Stimulated activated CD8-positive, alpha-beta memory T cell treated with anti-CD3 and anti-CD28 coated beads, Interleukin-4, amount 100 ng/mL, for 1 hour (primary cell): Measurements from ENCODE around the gene MTHFD2.
"Not testable (repeated sequence)": the region's sequence is repeated elsewhere in the genome, so short reads cannot be mapped to it uniquely, and the experiment has no call there.

Experiments used
- DNase-seq, 2 donors: peaks; one replicate each; pipeline ENCODE4 v3.0.0-alpha.2; 2020; ENCODE audit warnings: low read depth in 2 of 2, low spot score in 1 of 2

MTHFD2 gene

DNA sequence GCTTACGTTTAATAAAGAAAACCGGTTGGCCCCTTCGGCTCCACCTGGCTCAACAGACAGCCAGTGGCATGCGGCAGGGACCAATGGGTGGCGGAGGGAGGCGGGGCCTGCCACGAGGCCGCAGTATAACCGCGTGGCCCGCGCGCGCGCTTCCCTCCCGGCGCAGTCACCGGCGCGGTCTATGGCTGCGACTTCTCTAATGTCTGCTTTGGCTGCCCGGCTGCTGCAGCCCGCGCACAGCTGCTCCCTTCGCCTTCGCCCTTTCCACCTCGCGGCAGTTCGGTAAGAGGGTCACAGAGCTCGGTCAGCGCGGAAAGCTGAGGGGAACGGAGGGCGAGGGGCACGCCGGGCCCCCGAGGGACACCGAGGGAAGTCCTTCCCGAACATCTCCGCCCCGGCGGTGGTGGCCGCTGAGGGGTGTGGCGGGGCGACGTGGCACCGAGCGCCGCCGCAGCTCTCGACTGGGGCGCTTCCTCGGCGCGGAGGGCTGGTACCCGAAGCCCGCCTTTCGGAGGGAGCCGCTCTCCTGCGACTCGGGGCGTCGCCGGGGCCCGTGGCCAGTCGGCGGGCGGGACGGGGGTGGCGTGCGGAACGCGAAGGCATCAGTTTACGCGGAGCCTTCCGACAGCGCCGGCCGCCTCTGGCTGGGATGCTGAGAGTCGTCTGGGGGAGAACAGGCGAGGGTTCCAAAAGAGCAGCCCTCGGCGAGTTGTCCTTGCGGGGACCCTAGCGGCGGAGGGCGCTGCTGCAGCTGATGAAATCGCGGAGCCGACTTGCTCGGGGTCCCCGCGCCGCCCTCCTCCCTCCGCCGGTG, at the start of gene MTHFD2:
MTHFD2 (plus strand) TSS at position 155 of the 814 bp plus-strand sequence; CDS start at position 182, 27 bp downstream.
- DNase-seq: peak; percentile 73 to 79

DNA sequence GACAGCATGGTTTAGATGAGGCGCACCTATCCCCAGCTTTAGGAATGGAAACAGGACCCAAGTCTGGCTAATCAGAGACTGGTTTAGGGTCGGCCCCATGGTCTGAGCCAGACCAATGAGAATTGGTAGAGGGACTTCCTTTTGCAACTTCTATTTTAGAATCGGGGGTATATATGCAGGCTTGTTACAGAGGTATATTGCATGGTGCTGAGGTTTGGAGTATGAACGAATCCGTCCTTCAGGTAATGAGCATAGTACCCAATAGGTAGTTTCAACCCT, 49.2 kb upstream of the MTHFD2 start:
- no peak for DNase-seq

- DNase-seq: no peak
Observed at GRCh38 chr2:74149570-74150319, 48.7 kb upstream of the MTHFD2 start.

DNA sequence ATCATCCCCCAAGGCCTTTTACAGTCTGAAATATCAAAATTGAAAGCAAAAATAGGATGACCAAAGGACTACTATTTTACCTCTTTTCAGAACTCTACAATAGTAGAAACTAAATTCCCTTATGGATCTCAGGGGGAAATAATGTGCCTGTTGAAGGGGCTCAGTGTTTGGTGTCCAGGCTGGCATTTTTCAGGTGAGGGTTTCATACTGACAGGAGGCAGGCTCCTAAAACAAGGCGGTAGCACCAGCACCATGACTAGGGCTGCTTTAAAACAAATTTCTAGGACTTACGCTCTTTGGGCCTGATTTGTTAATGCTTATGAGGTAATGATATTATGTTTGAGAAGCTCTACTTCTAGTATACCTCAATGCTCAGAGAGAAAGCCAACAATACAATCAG, 45.5 kb upstream of the MTHFD2 start:
- DNase-seq: no peak

DNA sequence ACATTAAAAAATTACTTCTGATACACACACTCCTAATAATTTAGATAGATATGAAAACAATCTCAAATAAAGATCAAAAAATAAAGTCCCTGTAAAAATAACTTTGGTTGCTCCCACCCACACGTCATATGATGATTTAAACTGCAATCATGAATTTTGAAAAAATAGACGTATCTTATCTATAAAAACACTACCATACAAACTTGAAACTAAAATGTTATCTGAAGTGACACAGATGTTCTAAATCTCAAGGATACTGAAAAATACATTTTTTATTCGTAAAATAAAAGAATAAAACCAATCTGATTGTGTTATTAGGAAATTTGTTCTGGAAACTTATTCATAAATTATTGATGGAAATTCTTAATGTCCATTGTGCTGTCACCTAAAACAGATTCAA, 42.6 kb upstream of the MTHFD2 start:
- DNase-seq: no peak

- DNase-seq: no peak
Observed at GRCh38 chr2:74162951-74163350, 35.5 kb upstream of the MTHFD2 start.

DNA sequence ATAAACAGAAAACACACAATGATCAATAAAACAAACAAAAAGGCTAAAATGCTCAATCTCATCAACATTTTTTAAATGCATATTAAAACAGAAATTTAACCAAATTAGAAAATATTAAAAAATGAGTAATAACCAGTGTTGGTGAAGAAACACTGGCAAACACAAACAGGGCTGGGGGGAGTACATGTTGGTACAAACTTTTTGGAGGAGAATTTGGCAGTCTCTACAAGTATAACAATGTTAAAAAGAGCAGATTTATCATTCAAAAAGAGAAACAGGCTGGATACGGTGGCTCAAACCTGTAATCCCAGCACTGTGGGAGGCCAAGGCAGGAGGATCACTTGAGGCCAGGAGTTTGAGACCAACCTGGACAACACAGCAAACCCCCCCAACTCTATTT, 33.7 kb upstream of the MTHFD2 start:
- no peak for DNase-seq

DNA sequence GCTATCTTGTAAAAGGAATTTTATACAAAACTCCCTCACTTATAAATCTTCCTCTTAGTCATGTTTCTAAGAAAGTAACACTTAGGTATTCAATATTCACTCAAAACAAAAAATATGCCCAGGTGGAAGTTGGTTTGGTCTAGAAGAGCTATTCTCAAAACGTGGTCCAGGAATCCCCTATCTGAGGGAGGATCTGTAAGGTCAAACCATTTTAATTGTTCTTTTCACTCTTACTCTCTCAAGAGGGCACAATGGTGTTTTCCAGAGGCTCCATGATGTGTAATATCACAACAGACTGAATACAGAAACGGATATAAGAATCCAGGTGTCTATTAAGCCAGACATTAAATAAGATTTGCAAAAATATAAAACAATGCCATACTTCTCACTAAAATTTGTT, 29.7 kb upstream of the MTHFD2 start:
- DNase-seq: no peak

- no peak for DNase-seq
Observed at GRCh38 chr2:74174909-74175308, 23.5 kb upstream of the MTHFD2 start.

DNA sequence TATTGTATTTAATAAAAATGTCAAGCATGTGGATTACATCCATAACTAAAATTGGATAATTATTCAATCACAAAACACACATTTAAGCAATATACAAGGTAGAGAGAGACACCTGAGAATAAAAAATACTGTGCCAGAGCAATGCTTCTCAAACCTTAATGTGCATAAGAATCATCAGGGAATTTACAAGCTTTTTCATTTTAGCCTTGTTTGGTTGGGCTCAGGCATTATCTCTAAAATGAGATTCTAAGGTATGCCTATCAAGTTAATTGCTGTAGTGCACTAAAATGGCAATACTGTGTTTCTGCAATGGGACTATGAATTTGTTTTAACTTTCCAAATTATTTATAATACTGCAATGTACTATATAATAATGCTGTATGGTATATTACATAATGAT, 20.7 kb upstream of the MTHFD2 start:
- DNase-seq: no peak

- peak; percentile 92 to 93 for DNase-seq
Observed at GRCh38 chr2:74178211-74179062, 20.0 kb upstream of the MTHFD2 start, which contains the start of gene MOB1A. Gene MOB1A, minus strand, starts transcription at chr2:74178879. Its CDS starts 205 bp downstream, at chr2:74178674.

DNA sequence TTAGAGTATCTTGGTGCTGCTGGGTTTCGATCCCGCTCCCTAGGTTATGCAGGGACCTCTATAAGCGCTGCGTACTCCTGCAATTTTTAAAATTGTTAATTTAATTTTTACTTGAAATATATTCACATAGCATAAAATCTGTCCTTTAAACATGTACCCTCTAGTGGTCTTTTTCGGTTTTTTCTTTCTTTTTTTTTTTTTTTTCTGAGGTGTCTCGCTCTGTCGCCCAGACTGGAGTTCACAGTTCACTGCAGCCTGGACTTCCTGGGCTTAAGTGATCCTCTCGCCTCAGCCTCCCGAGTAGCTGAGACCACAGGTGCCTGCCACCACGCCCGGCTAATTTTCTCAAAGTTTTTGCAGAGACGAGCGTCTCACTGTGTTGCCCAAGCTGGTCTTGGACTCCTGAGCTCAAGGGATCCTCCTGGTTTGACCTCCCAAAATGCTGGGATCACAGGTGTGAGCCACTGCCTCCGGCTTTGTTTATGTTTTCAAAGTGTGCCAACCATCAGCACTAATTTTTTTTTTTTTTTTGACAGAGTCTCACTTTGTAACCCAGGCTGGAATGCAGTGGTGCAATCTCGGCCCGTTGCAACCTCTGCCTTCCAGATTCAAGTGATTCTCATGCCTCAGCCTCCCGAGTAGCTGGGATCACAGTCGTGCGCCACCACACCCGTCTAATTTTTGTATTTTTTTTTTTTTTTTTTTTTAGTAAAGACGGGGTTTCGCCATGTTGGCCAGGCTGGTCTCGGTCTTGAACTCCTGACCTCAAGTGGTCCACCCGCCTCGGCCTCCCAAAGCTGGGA, 19.2 kb upstream of the MTHFD2 start:
- no peak for DNase-seq

DNA sequence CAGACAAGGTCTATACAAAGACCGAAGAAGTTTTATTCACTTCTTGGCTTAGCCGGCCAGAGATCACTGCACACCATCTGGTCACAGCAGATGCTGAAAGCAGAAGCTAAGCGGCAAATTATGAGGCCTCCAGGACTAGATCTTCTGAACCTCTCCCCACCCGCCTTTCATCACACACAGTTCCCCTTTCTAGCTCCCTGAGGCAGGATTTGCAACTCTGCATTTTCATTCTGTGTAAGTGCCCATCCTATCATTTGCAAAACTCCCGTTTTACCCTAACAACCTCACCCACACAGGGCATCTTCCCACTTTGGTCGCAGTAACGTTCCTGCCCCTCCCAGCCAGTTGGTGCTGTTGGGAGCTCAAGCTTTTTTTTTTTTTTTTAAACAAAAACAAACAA, 16.7 kb upstream of the MTHFD2 start:
- DNase-seq: no peak

DNA sequence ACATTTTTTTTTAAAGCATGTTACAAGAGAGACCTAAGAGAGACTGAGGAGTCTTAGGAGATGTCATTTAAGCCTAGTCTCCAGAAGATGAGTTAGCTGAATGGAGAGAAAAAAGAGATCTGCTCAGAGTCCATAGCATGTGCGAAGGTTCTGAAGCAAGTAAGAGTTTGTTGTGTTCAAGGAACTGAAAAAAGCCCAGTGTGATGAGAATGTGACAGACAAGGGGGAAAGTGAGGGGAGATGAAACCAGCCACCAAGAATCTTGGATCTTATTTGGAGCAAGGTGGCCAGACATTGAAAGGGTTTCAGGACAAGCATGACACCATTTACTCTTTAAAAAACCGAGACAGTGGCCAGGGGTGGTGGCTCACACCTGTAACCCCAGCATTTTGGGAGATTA, 14.5 kb upstream of the MTHFD2 start:
- DNase-seq: no peak

GRCh38 chr2:74186038-74186437, 12.4 kb upstream of the MTHFD2 start:
- no peak for DNase-seq

DNA sequence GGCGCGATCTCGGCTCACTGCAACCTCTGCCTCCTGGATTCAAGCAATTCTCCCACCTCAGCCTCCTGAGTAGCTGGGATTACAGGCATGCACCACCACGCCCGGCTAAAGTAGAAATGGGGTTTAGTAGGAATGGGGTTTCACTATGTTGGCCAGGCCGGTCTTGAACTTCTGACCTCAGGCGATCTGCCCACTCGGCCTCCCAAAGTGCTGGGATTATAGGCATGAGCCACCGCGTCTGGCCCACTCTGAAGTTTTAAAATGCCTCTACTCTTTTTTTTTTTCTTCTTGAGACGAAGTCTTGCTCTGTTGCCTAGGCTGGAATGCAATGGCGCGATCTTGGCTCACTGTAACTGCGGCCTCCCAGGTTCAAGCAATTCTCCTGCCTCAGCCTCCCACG, 11.7 kb upstream of the MTHFD2 start:
- DNase-seq: not testable (repeated sequence)

- no peak for DNase-seq
Observed at GRCh38 chr2:74188018-74188601, 10.3 kb upstream of the MTHFD2 start.

- no peak for DNase-seq
Observed at GRCh38 chr2:74188696-74189095, 9.7 kb upstream of the MTHFD2 start.

DNA sequence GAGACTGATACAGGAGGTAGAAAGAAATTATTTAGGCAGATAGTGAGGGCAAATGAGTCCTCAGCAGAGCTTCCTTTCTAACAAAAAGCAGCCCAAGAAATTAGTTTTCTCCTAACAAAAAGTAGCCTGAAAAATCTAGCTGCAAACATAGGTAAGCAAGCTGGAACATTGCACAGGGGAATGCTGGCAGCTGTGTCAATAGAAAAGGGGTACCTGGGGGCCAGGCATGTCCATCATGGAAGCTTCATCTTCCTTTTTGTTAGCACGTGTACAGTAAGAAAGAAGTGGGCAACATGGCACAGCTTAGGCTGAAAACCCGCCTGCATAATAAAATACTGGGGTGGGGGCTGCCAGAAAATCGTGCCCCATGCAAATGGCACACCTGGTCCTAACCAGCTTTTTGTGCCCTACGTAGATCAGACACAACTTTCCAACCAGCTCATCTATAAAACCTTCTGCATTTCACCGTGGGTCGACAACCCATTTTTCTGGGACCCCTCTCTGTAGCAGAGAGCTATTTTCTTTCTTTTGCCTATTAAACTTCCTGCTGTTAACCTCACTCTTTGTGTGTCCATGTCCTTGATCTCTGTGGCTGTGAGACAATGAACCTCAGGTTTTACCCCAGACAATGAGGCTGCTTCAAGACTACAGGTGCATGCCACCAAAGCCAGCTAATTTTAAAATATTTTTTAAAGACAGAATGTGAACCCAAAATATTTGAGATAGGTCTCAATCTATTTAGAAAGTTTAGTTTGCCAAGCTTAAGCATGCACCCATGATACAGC, 6.6 kb upstream of the MTHFD2 start:
- no peak for DNase-seq

DNA sequence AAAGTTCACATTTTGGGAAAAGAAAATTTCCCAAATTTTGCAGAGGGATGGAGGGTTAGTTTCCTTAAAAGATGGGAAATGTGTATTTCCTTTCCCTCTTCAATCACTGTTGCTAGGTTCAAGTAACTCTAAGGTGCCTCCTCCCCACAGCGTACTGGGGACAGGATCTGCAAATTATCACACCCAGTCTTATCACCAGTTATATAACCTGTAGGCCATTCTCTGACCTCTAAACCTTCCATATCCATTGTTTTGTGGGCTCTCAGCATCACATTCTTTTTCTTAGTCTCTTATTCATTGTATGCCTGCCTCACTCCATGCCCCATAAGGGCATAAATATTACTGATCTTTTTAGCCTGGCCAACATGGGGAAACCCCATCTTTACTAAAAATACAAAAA, 3.6 kb upstream of the MTHFD2 start:
- no peak for DNase-seq
